GM21529 (cell line): Measurements from ENCODE around the gene TIMM13.

Experiments
- ATAC-seq: cut with Tn5 transposase; IDR thresholded peaks from one replicate; pipeline ENCODE4 v1.9.1; 2021; ENCODE audit not compliant: unreplicated experiment

The TIMM13 gene

GRCh38 chr19:2387367-2388288 lies 39.8 kb downstream of the TIMM13 start:
- no peak for ATAC-seq

GRCh38 chr19:2385053-2385721 lies 42.2 kb downstream of the TIMM13 start:
- no peak for ATAC-seq

GRCh38 chr19:2382530-2383222 lies 44.7 kb downstream of the TIMM13 start:
- ATAC-seq: no peak

- ATAC-seq: no peak
Observed at GRCh38 chr19:2381148-2381820, 46.1 kb downstream of the TIMM13 start.

GRCh38 chr19:2380567-2380966 lies 46.8 kb downstream of the TIMM13 start:
- ATAC-seq: no peak

GRCh38 chr19:2376784-2377519 lies 50.4 kb downstream of the TIMM13 start:
- no peak for ATAC-seq
